H1 (cell line): ENCODE measurements around the gene MROH8. TPM values are rescaled to one million over a fixed set of nuclear protein-coding genes. Genes with fewer than 3 reads are reported as not detected.

Source experiments
- CTCF ChIA-PET: fragments of 300-600 bp; sonication (Branson Sonifier 250); formaldehyde crosslinking; loops from one replicate; lab custom pipeline; 2021; ENCODE audit not compliant: partially characterized antibody; lab: Charles Lee
- POLR2A ChIA-PET: fragments of 300-600 bp; sonication (Branson Sonifier 250); formaldehyde crosslinking; loops from one replicate; lab custom pipeline; 2021; ENCODE audit warnings: inconsistent platforms; ENCODE audit not compliant: partially characterized antibody; lab: Charles Lee
- DNase-seq, 2 experiments: peaks; one replicate each; pipeline versions ENCODE4 v3.0.0 to v3.0.0-alpha.2; 2010 to 2022; ENCODE audit warnings: low spot score in 2 of 2, low read depth in 1 of 2, mixed read lengths in 1 of 2
- FAIRE-seq: peaks from 2 replicates; lab custom pipeline; 2011; peaks lifted over from hg19 to GRCh38; lab: Jason Lieb, UNC
- H2AFZ ChIP-seq: 2 replicates; pipeline ENCODE4 v1.8.1; 2012; ENCODE audit warnings: low read length, inconsistent platforms
- H2AK5ac ChIP-seq: 2 replicates; pipeline ENCODE4 v1.6.1; 2013; ENCODE audit warnings: low read depth, low read length
- H2BK120ac ChIP-seq: replicated peaks from 2 replicates; pipeline ENCODE3; 2013; ENCODE audit warnings: low read depth, low read length, inconsistent platforms
- H2BK12ac ChIP-seq: 2 replicates; pipeline ENCODE4 v1.6.1; 2013; ENCODE audit warnings: low read depth, low read length
- H2BK15ac ChIP-seq: 2 replicates; pipeline ENCODE4 v1.6.1; 2013; ENCODE audit warnings: low read length
- H2BK20ac ChIP-seq: 2 replicates; pipeline ENCODE4 v1.6.1; 2013; ENCODE audit warnings: low read length
- H2BK5ac ChIP-seq: 2 replicates; pipeline ENCODE4 v1.6.1; 2013; ENCODE audit warnings: low read depth, low read length
- H3K14ac ChIP-seq: 2 replicates; pipeline ENCODE4 v1.6.1; 2013; ENCODE audit warnings: inconsistent platforms; ENCODE audit not compliant: insufficient read length
- H3K18ac ChIP-seq: 2 replicates; pipeline ENCODE4 v1.6.1; 2013; ENCODE audit warnings: low read length; ENCODE audit errors: extremely low read depth
- H3K23ac ChIP-seq: 2 replicates; pipeline ENCODE4 v1.6.1; 2013; ENCODE audit warnings: inconsistent platforms; ENCODE audit not compliant: insufficient read length
- H3K23me2 ChIP-seq: 2 replicates; pipeline ENCODE4 v1.6.1; 2013; ENCODE audit warnings: low read depth, low read length
- H3K27ac ChIP-seq: 2 replicates; pipeline ENCODE4 v1.6.1; 2011; ENCODE audit warnings: low read depth, low read length, inconsistent platforms
- H3K27me3 ChIP-seq, 4 experiments: replicated peaks in 1 of 4; 1 replicate in 1 of 4; 2 replicates in 3 of 4; pipeline versions ENCODE4 v1.6.1 to v1.8.1; 2011 to 2013; ENCODE audit warnings: low read length in 3 of 4, mild to moderate bottlenecking in 3 of 4, inconsistent platforms in 2 of 4, mixed read lengths in 2 of 4, moderate library complexity in 1 of 4; ENCODE audit not compliant: control insufficient read depth in 3 of 4, insufficient read depth in 3 of 4; ENCODE audit errors: extremely low read depth in 1 of 4
- H3K36me3 ChIP-seq, 4 experiments: 2 replicates each; pipeline versions ENCODE4 v1.6.1 to v1.8.1; 2011 to 2013; ENCODE audit warnings: mild to moderate bottlenecking in 4 of 4, low read length in 3 of 4, moderate library complexity in 2 of 4, control low read depth in 1 of 4, inconsistent platforms in 1 of 4; ENCODE audit not compliant: insufficient read depth in 4 of 4, control insufficient read depth in 2 of 4
- H3K4ac ChIP-seq: replicated peaks from 2 replicates; pipeline ENCODE3; 2013; ENCODE audit warnings: low read length, low read depth, mixed read lengths, inconsistent platforms; ENCODE audit not compliant: insufficient read length
- H3K4me1 ChIP-seq, 4 experiments: replicated peaks in 1 of 4; 1 replicate in 1 of 4; 2 replicates in 3 of 4; pipeline versions ENCODE4 v1.6.1 to v1.8.1; 2011 to 2013; ENCODE audit warnings: low read length in 3 of 4, inconsistent platforms in 2 of 4, mixed read lengths in 1 of 4; ENCODE audit not compliant: insufficient read depth in 4 of 4, control insufficient read depth in 3 of 4
- H3K4me2 ChIP-seq, 2 experiments: 2 replicates each; pipeline versions ENCODE4 v1.6.1 to v1.8.1; 2011 to 2013; ENCODE audit warnings: low read depth in 2 of 2, low read length in 2 of 2, control low read depth in 1 of 2, inconsistent platforms in 1 of 2, mild to moderate bottlenecking in 1 of 2; ENCODE audit not compliant: insufficient read depth in 1 of 2
- H3K4me3 ChIP-seq, 4 experiments: fragments of 200-600, 300-600 bp in 1 of 4; sonication (generic), shearing (Covaris generic), sonication (Bioruptor Twin) in 1 of 4; 2 replicates each; pipeline versions ENCODE4 v1.5.1 to v1.8.1; 2011 to 2016; ENCODE audit warnings: low read length in 4 of 4, low read depth in 3 of 4, control low read depth in 2 of 4, inconsistent platforms in 2 of 4, mild to moderate bottlenecking in 2 of 4, mixed read lengths in 1 of 4, moderate library complexity in 1 of 4; ENCODE audit not compliant: insufficient read depth in 2 of 4; ENCODE audit errors: extremely low read depth in 1 of 4
- H3K56ac ChIP-seq: replicated peaks from 2 replicates; pipeline ENCODE3; 2013; ENCODE audit warnings: low read depth, mild to moderate bottlenecking, mixed read lengths, low read length, inconsistent platforms; ENCODE audit not compliant: insufficient read length
- H3K79me1 ChIP-seq: 2 replicates; pipeline ENCODE4 v1.6.1; 2013; ENCODE audit warnings: low read depth, low read length, control low read depth
- H3K79me2 ChIP-seq, 2 experiments: 2 replicates each; pipeline versions ENCODE4 v1.6.1 to v1.8.1; 2012 to 2013; ENCODE audit warnings: low read length in 2 of 2, mild to moderate bottlenecking in 2 of 2, inconsistent platforms in 1 of 2; ENCODE audit not compliant: insufficient read depth in 2 of 2, control insufficient read depth in 1 of 2
- H3K9ac ChIP-seq, 4 experiments: replicated peaks in 1 of 4; 1 replicate in 1 of 4; 2 replicates in 3 of 4; pipeline versions ENCODE4 v1.6.1 to v1.8.1; 2011 to 2013; ENCODE audit warnings: low read depth in 3 of 4, low read length in 3 of 4, control low read depth in 2 of 4, mild to moderate bottlenecking in 2 of 4, moderate library complexity in 2 of 4, inconsistent platforms in 1 of 4; ENCODE audit errors: extremely low read depth in 1 of 4
- H3K9me3 ChIP-seq, 2 experiments: 2 replicates each; pipeline versions ENCODE4 v1.6.1 to v1.8.1; 2012 to 2013; ENCODE audit warnings: mild to moderate bottlenecking in 2 of 2, moderate library complexity in 2 of 2, control low read depth in 1 of 2, inconsistent platforms in 1 of 2, low read depth in 1 of 2, low read length in 1 of 2, mixed read lengths in 1 of 2; ENCODE audit not compliant: insufficient read depth in 2 of 2
- H4K20me1 ChIP-seq, 2 experiments: replicated peaks in 1 of 2; 2 replicates each; pipeline versions ENCODE3 to v1.8.1; 2011 to 2013; ENCODE audit warnings: inconsistent platforms in 2 of 2, low read length in 2 of 2, mild to moderate bottlenecking in 1 of 2; ENCODE audit not compliant: insufficient read depth in 2 of 2, control insufficient read depth in 1 of 2
- H4K5ac ChIP-seq: 2 replicates; pipeline ENCODE4 v1.6.1; 2013; ENCODE audit warnings: low read length, low read depth, mixed read lengths, inconsistent platforms; ENCODE audit not compliant: insufficient read length
- H4K8ac ChIP-seq: 2 replicates; pipeline ENCODE4 v1.8.0; 2013; ENCODE audit warnings: mild to moderate bottlenecking, moderate library complexity, low read length, inconsistent platforms; ENCODE audit not compliant: insufficient read depth; ENCODE audit errors: extremely low read depth
- H4K91ac ChIP-seq: replicated peaks from 2 replicates; pipeline ENCODE3; 2013; ENCODE audit warnings: low read length, mixed read lengths, inconsistent platforms; ENCODE audit not compliant: insufficient read length
- CHD2 ChIP-seq: IDR thresholded peaks from 2 replicates; pipeline ENCODE4 v1.6.1; 2012; ENCODE audit warnings: low read length, improper control_type of control experiment
- CREB1 ChIP-seq: IDR thresholded peaks from 2 replicates; pipeline ENCODE4 v1.6.1; 2012; ENCODE audit warnings: inconsistent platforms
- EP300 ChIP-seq, 2 experiments: IDR thresholded peaks; 1 replicate in 1 of 2; 2 replicates in 1 of 2; pipeline ENCODE4 v1.6.1; 2011 to 2012; ENCODE audit warnings: low read depth in 2 of 2, low read length in 2 of 2, mild to moderate bottlenecking in 2 of 2, borderline replicate concordance in 1 of 2, inconsistent platforms in 1 of 2, moderate library complexity in 1 of 2
- HDAC2 ChIP-seq, 2 experiments: fragments of 300-600 bp in 1 of 2; sonication (generic) in 1 of 2; IDR thresholded peaks; 2 replicates each; pipeline ENCODE4 v1.6.1; 2011 to 2012; ENCODE audit warnings: low read depth in 2 of 2, low read length in 2 of 2, mild to moderate bottlenecking in 2 of 2, moderate library complexity in 2 of 2, borderline replicate concordance in 1 of 2, inconsistent platforms in 1 of 2
- JUN ChIP-seq: IDR thresholded peaks from 2 replicates; pipeline ENCODE4 v1.6.1; 2011; ENCODE audit warnings: low read depth, mild to moderate bottlenecking, improper control_type of control experiment, low read length
- KDM1A ChIP-seq: fragments of 200-600, 300-600 bp; sonication (generic); IDR thresholded peaks from 2 replicates; pipeline ENCODE4 v1.7.1; 2016; ENCODE audit warnings: mild to moderate bottlenecking, low read length, borderline replicate concordance
- KDM4A ChIP-seq: IDR thresholded peaks from one replicate; pipeline ENCODE4 v1.7.1; 2012; ENCODE audit warnings: low read depth, mild to moderate bottlenecking, moderate library complexity, low read length, inconsistent platforms; ENCODE audit not compliant: severe bottlenecking
- NRF1 ChIP-seq: IDR thresholded peaks from 2 replicates; pipeline ENCODE4 v1.6.1; 2011; ENCODE audit warnings: mild to moderate bottlenecking, low read depth, low read length, improper control_type of control experiment
- POU5F1 ChIP-seq: IDR thresholded peaks from 2 replicates; pipeline ENCODE4 v1.6.1; 2011; ENCODE audit warnings: low read depth, mild to moderate bottlenecking, low read length, moderate library complexity
- SAP30 ChIP-seq: fragments of 300-600 bp; sonication (generic); IDR thresholded peaks from 2 replicates; pipeline ENCODE4 v1.7.1; 2012; ENCODE audit warnings: low read length, moderate library complexity, mild to moderate bottlenecking, inconsistent platforms; ENCODE audit not compliant: insufficient read depth, insufficient replicate concordance
- SP2 ChIP-seq: IDR thresholded peaks from 2 replicates; pipeline ENCODE4 v1.6.1; 2012; ENCODE audit warnings: mild to moderate bottlenecking, low read length, inconsistent platforms
- TEAD4 ChIP-seq: IDR thresholded peaks from 2 replicates; pipeline ENCODE4 v1.6.1; 2012; ENCODE audit warnings: low read depth, low read length, inconsistent platforms, mixed read lengths
- ZNF274 ChIP-seq: IDR thresholded peaks from 2 replicates; pipeline ENCODE4 v1.7.0; 2012; ENCODE audit warnings: low read length, borderline replicate concordance; ENCODE audit errors: extremely low read depth
- WGBS, 2 experiments: shearing (Covaris generic) in 1 of 2; methylation state at CpG; one replicate each; pipeline versions ENCODE4 v1.1.6 to v1.1.7; 2013 to 2015; ENCODE audit warnings: low lambda C conversion rate in 2 of 2, mixed read lengths in 2 of 2, inconsistent platforms in 1 of 2, low coverage in 1 of 2, missing lambda C conversion rate in 1 of 2; ENCODE audit not compliant: insufficient replicate concordance in 2 of 2, insufficient coverage in 1 of 2, insufficient read length in 1 of 2; ENCODE audit errors: extremely low coverage in 1 of 2, missing lambda C conversion rate in 1 of 2; 5-methylcytosine and 5-hydroxymethylcytosine counted together
- polyA plus RNA-seq, 7 experiments: library from polyadenylated mRNA; depleted of rRNA in 3 of 7; stranded (reverse) in 5 of 7; unstranded in 2 of 7; fragments of >200 nt in 5 of 7; fragments of 200-250 nt in 2 of 7; gene quantifications; 1 replicate in 5 of 7; 2 replicates in 1 of 7; 4 replicates in 1 of 7; pipeline versions ENCODE4 v1.2.1 to v1.2.3, GENCODE V29; 2011 to 2013; ENCODE audit warnings: missing spikeins in 2 of 7, mixed read lengths in 2 of 7
- total RNA-seq: library from RNA; stranded (reverse); fragmentation: NEBNext Ultra II Directional; extraction: Animal tissue kit (Norgen Biotek cat#: 25700); gene quantifications from 2 replicates; pipeline ENCODE4 v1.2.1, GENCODE V29; 2021

MROH8 gene
- total and polyA plus RNA-seq, 2 of the 8 experiments (the other 6 are each of a cell fraction or from before 2014, with no cell fraction given): 0.50 to 0.86 TPM

GRCh38 chr20:37225146-37225545, 45.8 kb upstream of the MROH8 start:
- Histone ChIP-seq H3K4me1 (peaks cover 3 to 27% (median 9%) of the 10 kb centered on the region in 4 experiments; a peak in 6 of 7 replicates), H2AFZ (no peak overlapping the region), H3K27me3 (no peaks in the 10 kb centered on the region; a peak in 1 of 7 replicates), H2BK12ac (no peak overlapping the region), H2BK120ac (no peak overlapping the region), H4K20me1 (peaks cover 4 to 6% of the 10 kb centered on the region in 2 experiments), H2AK5ac (no peak overlapping the region), H2BK15ac (no peak overlapping the region), H3K4ac (no peak overlapping the region), H3K79me1 (peaks cover 3% of the 10 kb centered on the region), H4K91ac (no peak overlapping the region), H3K9ac (no peak overlapping the region), H3K4me3 (no peak overlapping the region), H2BK5ac (no peak overlapping the region), H3K23me2 (no peaks in the 10 kb centered on the region), H3K9me3 (no peaks in the 10 kb centered on the region), H3K79me2 (peaks cover 0 to 4% of the 10 kb centered on the region in 2 experiments; a peak in 1 of 4 replicates), H3K56ac (no peak overlapping the region), H3K27ac (no peak overlapping the region), H3K14ac (no peak overlapping the region), H2BK20ac (no peak overlapping the region), H3K36me3 (peaks cover 16 to 79% (median 52%) of the 10 kb centered on the region in 4 experiments), H4K8ac (no peak overlapping the region), H4K5ac (no peak overlapping the region), H3K4me2 (no peak overlapping the region), H3K23ac (no peak overlapping the region), H3K18ac (no peak overlapping the region)
- CTCF ChIA-PET: interaction anchor here (0.9 to 1.1 kb wide), 3 partner anchors 17 to 30 kb away, joined by 3 to 4 read pairs (median 3); no protein-coding TSS in a partner anchor
- WGBS, 2 experiments: 91% methylated on average over 5 of the region's 5 CpGs; no CpG with 5 or more reads in 1 of the 2 experiments
- DNase-seq (no peak), FAIRE-seq (no peak)
- POLR2A ChIA-PET: no interaction called here
- TF ChIP-seq KDM1A (no peak), JUN (no peak), KDM4A (no peak), ZNF274 (no peak), NRF1 (no peak), SP2 (no peak), EP300 (IDR thresholded peaks at IDR 0.05; ENCODE audit: borderline replicate concordance in 1 of 2, low read depth in 2 of 2, low read length in 2 of 2) (no peak), TEAD4 (no peak), POU5F1 (no peak), CHD2 (no peak), SAP30 (no peak), HDAC2 (IDR thresholded peaks at IDR 0.05; ENCODE audit: borderline replicate concordance in 1 of 2, low read depth in 2 of 2, low read length in 2 of 2) (no peak), CREB1 (no peak)
